ENCODE results near the gene RIOK3. TPM values are rescaled to one million over a fixed set of nuclear protein-coding genes. Genes with fewer than 3 reads are reported as not detected.
A peak's percentile ranks its signal among the peaks of the same experiment; 100 is the strongest.
"Not testable (repeated sequence)": the region's sequence is repeated elsewhere in the genome, so short reads cannot be mapped to it uniquely, and the experiment has no call there.

RIOK3 gene
- total and polyA plus RNA-seq, 12 donors, result 22.5 to 85.3 (median 48.1) TPM

DNA sequence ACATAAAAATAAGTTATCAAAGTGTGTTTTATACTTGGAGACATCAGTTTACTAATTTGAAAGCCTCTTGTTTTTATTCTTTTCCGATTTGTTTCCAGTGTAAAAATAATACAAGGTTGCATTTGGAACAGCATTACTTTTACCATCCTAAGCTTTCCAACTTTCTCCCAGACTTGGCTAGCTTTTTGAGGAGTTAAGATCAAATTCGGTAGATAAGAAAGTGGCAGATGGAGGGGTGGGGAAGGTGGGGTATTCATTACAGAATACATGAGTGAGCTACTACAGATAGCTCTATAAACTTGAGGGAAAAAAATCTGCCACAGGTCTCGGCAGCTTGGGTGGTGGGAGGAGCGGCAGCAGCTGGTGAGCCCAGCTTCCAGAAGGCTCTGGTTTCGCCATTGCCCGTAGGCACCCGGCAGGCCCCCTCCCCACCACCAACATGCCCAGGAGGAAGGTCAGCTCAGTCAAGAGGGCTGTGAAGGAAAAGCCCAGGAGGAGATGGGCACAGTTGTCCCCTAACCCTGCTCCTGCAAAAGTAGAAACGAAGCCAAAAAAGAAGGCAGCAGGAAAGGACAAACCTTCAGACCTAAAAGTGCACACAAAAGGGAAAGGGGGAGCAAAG is 31.6 kb downstream of the RIOK3 start:
- H3K27ac ChIP-seq, result no peak overlapping the region
- intact Hi-C loops (cut with DNase I), result no loop called here
- no peaks in the 10 kb centered on the region for H3K9me3 ChIP-seq (replicated peaks in 1 of 3)
- H3K36me3 ChIP-seq (replicated peaks in 1 of 2), result peaks cover 0 to 28% of the 10 kb centered on the region in 2 donors
- TF ChIP-seq POLR2A (IDR thresholded peaks at IDR 0.05), result no peak
- TF ChIP-seq, protein P1, sequence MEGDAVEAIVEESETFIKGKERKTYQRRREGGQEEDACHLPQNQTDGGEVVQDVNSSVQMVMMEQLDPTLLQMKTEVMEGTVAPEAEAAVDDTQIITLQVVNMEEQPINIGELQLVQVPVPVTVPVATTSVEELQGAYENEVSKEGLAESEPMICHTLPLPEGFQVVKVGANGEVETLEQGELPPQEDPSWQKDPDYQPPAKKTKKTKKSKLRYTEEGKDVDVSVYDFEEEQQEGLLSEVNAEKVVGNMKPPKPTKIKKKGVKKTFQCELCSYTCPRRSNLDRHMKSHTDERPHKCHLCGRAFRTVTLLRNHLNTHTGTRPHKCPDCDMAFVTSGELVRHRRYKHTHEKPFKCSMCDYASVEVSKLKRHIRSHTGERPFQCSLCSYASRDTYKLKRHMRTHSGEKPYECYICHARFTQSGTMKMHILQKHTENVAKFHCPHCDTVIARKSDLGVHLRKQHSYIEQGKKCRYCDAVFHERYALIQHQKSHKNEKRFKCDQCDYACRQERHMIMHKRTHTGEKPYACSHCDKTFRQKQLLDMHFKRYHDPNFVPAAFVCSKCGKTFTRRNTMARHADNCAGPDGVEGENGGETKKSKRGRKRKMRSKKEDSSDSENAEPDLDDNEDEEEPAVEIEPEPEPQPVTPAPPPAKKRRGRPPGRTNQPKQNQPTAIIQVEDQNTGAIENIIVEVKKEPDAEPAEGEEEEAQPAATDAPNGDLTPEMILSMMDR (IDR thresholded peaks at IDR 0.05), result no peak
- H3K4me1 ChIP-seq (replicated peaks in 1 of 2), result peaks cover 0 to 8% of the 10 kb centered on the region in 2 donors
- WGBS, 4 donors, result 67 to 69% (median 68%) methylated on average over 8 of the region's 8 CpGs
- no peak for DNase-seq
- H3K27me3 ChIP-seq, result no peaks in the 10 kb centered on the region
- no peak overlapping the region for H3K4me3 ChIP-seq

DNA sequence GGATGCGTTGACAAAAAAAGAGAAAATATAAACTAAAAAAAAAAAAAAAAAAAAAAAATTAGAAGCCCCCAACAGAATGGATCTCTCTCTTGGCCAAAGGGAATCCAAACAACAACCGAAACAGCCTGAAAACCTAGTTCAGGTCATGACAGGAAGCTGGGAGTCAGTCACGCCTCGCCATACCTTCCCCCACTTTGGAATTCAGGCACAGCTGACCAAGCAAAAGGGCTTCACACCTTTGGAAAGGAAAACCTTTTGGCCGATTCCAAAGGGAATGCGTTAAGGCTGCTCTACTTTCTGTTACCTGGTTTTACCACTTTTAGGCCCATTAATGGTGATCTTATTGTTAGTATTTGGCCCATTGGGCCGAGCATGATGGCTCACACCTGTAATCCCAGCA is 32.3 kb downstream of the RIOK3 start:
- Histone ChIP-seq H3K4me3 (no peak overlapping the region), H3K27ac (no peak overlapping the region), H3K4me1 (replicated peaks in 1 of 2) (peaks cover 0 to 8% of the 10 kb centered on the region in 2 donors), H3K9me3 (replicated peaks in 1 of 3) (no peaks in the 10 kb centered on the region), H3K36me3 (replicated peaks in 1 of 2) (peaks cover 0 to 22% of the 10 kb centered on the region in 2 donors), H3K27me3 (no peaks in the 10 kb centered on the region)
- intact Hi-C loops (cut with DNase I), result no loop called here
- 90 to 95% (median 93%) methylated on average over 7 of the region's 7 CpGs for WGBS, 4 donors
- DNase-seq, result no peak
- TF ChIP-seq, protein P1 (IDR thresholded peaks at IDR 0.05), result no peak
- TF ChIP-seq POLR2A (IDR thresholded peaks at IDR 0.05), result no peak

DNA sequence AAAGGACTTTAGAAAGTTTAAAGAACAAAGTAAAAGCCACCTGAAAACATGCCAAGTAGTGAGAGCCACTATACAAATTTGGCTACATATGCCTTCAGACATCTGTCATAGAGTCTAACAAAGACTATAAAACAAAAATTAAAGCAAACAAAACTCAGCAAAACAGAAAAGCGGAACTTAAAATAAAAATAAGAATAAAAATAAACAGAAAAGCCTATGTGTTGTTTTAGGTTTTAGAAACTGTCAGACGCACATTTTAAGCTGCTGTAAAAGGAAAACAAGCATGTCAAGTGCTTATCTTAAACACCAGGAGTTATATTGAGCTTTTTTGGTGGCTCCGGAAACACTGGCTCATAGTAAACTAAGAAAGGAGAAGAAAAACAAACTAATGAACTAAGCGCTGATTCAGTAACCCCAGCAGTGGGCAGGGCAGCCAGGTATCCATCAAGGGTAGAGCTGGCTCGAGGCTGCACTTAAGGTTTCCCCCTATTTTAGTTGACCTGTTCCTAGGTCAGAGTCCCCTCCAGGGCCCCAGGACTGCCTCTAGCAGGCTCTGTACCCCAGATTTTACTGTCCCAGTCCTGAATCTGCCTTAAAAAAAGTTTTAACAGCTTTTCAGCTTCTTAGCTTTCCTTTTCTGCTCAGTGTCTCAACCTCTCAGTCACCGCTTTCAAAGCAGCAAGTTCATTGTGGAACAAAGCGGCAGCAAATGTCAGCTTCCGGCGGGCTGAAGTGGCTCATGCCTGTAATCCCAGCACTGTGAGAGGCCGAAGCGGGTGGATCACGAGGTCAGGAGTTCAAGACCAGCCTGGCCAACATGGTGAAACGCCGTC is 34.9 kb downstream of the RIOK3 start:
- no peaks in the 10 kb centered on the region for H3K36me3 ChIP-seq (replicated peaks in 1 of 2)
- TF ChIP-seq, protein P1 (IDR thresholded peaks at IDR 0.05), result no peak
- no peak for TF ChIP-seq POLR2A (IDR thresholded peaks at IDR 0.05)
- H3K4me3 ChIP-seq, result peak overlapping the region in 1 of 4 donors; percentile 13
- H3K27ac ChIP-seq, result peak overlapping the region in 3 of 5 donors; percentile 15 to 56 (median 33)
- intact Hi-C loops (cut with DNase I), result no loop called here
- DNase-seq, result no peak
- WGBS, 4 donors, result 46 to 54% (median 51%) methylated on average over 14 of the region's 14 CpGs
- H3K4me1 ChIP-seq (replicated peaks in 1 of 2), result peaks cover 0 to 8% of the 10 kb centered on the region in 2 donors
- no peaks in the 10 kb centered on the region for H3K27me3 ChIP-seq
- H3K9me3 ChIP-seq (replicated peaks in 1 of 3), result no peaks in the 10 kb centered on the region

DNA sequence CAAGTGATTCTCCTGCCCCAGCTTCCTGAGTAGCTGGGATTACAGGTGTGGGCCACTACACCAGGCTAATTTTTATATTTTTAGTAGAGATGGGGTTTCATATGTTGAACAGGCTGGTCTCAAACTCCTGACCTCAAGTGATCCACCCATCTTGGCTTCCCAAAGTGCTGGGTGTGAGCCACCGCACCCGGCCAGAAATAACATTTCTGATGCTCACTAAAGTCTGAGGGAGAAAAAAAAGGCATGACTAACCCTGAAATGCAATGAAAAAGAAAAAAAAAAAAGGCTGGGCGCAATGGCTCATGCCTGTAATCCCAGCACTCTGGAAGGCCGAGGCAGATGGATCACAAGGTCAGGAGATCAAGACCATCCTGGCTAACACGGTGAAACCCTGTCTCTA is 36.5 kb downstream of the RIOK3 start:
- H3K4me1 ChIP-seq (replicated peaks in 1 of 2); H3K27ac ChIP-seq; intact Hi-C loops (cut with DNase I); H3K36me3 ChIP-seq (replicated peaks in 1 of 2); DNase-seq; H3K27me3 ChIP-seq; H3K9me3 ChIP-seq (replicated peaks in 1 of 3); H3K4me3 ChIP-seq: not testable (repeated sequence)
- WGBS, 4 donors, result 57 to 70% (median 65%) methylated on average over 5 of the region's 5 CpGs

All from adrenal gland (tissue), 12 donors.